Transverse colon (tissue), 3 donors: ENCODE results near the gene TOR4A.

ENCODE experiments used
- EP300 ChIP-seq: sonication (generic); formaldehyde crosslinking; IDR thresholded peaks from one replicate; pipeline ENCODE4 v1.6.1; 2017; ENCODE audit warnings: antibody characterized with exemption, low read depth
- TF ChIP-seq, protein P1 (sequence below), 5 experiments: fragments of 200-600 bp in 3 of 5; fragments of 450-650 bp in 2 of 5; sonication (generic) in 3 of 5; IDR thresholded peaks; 1 replicate in 2 of 5; 2 replicates in 3 of 5; pipeline ENCODE4 v1.5.1; 2016 to 2017; ENCODE audit warnings: antibody characterized with exemption in 5 of 5, inconsistent platforms in 3 of 5, mild to moderate bottlenecking in 2 of 5, moderate library complexity in 1 of 5

DNA sequence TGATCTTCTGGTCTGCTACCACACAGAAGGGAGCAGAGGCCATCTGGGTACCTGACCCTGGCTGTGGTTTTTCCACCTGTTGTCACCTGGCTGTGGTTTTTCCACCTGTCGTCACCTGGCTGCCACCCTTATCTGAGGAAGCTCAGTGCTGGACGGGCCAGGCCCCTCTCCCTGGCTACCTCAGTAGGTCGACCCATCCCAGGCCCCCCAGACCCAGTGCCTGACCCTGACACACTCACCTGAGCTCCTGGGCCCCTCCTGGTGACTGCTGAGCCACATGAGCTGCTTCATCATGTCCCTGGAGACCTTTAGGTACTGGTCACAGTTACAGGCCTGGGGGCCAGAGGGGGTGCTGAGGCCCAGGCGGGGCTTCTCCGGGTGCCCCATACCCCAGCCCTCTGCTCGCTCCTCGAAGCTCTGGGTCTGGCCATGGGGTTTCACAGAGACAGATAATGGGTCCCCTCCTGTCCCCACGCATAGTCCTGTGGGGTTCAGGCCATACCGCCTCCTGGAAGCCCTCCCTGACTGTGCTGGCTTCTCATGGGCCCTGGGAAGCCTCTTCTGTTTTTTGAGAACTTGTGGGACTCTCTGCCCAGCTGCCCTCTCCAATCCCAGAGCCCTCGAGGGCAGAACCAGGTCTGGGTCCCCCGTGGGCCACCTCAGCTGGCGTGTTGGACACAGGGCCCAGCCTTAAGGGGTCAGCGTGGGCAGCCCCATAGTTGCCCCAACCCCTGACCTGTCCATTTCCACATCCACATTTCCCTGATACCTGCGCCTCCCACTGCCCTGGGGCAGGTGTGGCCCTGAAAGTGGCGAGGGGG is 32.1 kb downstream of the TOR4A start:
- no peak for TF ChIP-seq EP300
- TF ChIP-seq, protein P1, sequence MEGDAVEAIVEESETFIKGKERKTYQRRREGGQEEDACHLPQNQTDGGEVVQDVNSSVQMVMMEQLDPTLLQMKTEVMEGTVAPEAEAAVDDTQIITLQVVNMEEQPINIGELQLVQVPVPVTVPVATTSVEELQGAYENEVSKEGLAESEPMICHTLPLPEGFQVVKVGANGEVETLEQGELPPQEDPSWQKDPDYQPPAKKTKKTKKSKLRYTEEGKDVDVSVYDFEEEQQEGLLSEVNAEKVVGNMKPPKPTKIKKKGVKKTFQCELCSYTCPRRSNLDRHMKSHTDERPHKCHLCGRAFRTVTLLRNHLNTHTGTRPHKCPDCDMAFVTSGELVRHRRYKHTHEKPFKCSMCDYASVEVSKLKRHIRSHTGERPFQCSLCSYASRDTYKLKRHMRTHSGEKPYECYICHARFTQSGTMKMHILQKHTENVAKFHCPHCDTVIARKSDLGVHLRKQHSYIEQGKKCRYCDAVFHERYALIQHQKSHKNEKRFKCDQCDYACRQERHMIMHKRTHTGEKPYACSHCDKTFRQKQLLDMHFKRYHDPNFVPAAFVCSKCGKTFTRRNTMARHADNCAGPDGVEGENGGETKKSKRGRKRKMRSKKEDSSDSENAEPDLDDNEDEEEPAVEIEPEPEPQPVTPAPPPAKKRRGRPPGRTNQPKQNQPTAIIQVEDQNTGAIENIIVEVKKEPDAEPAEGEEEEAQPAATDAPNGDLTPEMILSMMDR (IDR thresholded peaks at IDR 0.05) = no peak
